ENCODE measurements around the gene RAVER2.

Gene RAVER2

GRCh38 chr1:64839732-64840405 lies 95.0 kb downstream of the RAVER2 start:
- TF ChIP-seq POLR2A (IDR thresholded peaks at IDR 0.05; ENCODE audit: low read depth, low read length), result no peak
- no peak for FAIRE-seq

DNA sequence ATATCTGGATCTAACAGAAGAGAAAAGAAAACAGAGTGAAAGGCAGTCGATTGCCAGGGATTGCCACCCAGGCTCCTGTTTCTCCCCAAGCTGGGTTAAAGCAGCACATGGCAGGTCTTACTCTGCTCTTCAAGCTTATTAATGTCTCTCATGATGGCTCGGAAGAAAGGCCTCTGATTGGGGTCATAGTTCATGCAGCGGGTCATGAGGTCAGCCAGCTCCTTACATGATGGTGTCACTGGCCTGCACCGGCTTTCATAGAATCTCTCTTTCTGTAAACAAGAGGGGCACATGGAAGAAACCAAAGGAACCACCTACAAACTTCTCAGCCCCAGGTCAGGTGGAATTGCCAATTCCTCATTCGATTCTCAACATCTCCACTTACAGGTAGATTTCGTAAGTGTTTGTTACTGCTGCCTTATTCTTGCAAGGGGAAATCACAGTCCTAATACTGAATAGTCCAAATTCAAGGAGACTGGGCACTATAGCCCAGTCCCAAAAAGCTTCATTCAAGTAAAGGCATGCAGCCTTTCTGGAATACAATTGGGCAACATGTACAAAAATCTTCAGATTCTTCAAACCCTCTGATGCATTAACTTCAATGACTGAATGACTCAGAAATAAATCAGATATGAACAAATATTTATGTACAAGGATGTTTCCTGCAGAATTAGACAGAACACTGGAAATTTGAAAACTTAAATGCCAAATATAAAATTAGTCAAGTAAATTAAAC lies 96.6 kb downstream of the RAVER2 start:
- no peak for TF ChIP-seq POLR2A (IDR thresholded peaks at IDR 0.05; ENCODE audit: low read depth, low read length)
- DNase-seq (ENCODE audit: insufficient read length, low spot score) (no peak), FAIRE-seq (no peak)

More at GRCh38 chr1:64839732-64840405, 95.0 kb downstream of the RAVER2 start:
- no peak for DNase-seq (ENCODE audit: insufficient read length, low spot score)

DNA sequence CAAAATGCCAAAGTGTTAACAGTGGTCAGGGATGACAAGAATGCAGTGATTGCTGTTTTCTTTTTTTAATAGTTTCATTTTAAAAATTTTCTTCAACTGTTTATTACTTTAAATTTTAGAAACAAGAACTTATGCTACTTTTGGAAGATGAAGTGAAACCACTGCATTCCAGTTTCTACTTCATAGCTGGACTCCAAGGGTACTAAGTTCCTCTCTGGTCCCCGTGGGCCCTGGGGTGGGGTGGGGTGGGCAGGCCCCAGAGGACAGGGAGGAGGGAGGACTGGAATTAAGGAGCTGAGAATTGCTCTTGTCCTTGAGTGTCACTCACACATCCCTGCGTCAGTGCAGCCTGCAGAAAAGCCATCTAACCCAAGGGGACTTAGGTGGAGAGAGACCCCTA lies 97.3 kb downstream of the RAVER2 start:
- no peak for TF ChIP-seq POLR2A (IDR thresholded peaks at IDR 0.05; ENCODE audit: low read depth, low read length)
- no peak for FAIRE-seq
- no peak for DNase-seq (ENCODE audit: insufficient read length, low spot score)

DNA sequence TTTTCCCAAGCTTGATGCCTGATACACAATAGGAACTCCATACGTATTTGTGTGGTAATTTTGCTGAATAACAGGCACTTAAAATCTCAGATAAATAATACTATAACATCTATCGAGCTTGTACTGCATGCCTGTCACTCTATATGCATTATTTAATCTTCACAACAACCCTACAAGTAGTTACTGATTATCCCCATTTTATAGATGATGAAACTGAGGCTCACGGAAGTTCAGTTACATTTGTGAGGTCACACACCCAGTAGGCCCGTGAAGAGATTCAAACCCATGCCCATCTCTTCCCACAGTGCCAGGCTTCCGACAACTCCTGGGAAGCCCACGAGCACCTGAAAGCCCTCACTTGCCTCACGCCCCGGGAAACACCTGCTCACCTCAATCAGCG lies 98.8 kb downstream of the RAVER2 start:
- FAIRE-seq (no peak), DNase-seq (ENCODE audit: insufficient read length, low spot score) (no peak)
- no peak for TF ChIP-seq POLR2A (IDR thresholded peaks at IDR 0.05; ENCODE audit: low read depth, low read length)

DNA sequence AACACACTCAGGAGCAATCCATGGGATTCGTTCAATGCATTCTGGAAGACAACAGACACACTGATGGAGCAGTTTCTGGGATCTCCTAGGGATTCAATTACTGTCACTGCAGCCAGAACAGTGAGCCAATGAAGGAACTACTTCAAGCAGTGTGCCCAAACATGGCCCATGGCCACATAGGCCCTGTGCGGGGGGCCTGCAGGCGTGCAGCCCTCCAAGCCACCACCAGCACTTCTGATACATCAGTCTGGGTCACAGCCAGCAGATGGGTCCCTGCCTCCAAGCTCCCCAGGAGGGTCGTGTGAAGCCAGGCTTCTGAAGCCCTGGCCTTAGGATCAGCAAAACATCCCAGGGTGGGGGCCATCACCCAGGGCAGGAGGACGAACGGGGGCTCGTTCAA lies 99.3 kb downstream of the RAVER2 start:
- FAIRE-seq (no peak), DNase-seq (ENCODE audit: insufficient read length, low spot score) (no peak)
- no peak for TF ChIP-seq POLR2A (IDR thresholded peaks at IDR 0.05; ENCODE audit: low read depth, low read length)

- FAIRE-seq, result no peak
- DNase-seq (ENCODE audit: insufficient read length, low spot score), result no peak
- no peak for TF ChIP-seq POLR2A (IDR thresholded peaks at IDR 0.05; ENCODE audit: low read depth, low read length)
Measured at GRCh38 chr1:64844609-64845008, 99.7 kb downstream of the RAVER2 start.

- FAIRE-seq (no peak), DNase-seq (ENCODE audit: insufficient read length, low spot score) (no peak)
- TF ChIP-seq POLR2A (IDR thresholded peaks at IDR 0.05; ENCODE audit: low read depth, low read length), result no peak
Measured at GRCh38 chr1:64845831-64846425, 101.1 kb downstream of the RAVER2 start.

DNA sequence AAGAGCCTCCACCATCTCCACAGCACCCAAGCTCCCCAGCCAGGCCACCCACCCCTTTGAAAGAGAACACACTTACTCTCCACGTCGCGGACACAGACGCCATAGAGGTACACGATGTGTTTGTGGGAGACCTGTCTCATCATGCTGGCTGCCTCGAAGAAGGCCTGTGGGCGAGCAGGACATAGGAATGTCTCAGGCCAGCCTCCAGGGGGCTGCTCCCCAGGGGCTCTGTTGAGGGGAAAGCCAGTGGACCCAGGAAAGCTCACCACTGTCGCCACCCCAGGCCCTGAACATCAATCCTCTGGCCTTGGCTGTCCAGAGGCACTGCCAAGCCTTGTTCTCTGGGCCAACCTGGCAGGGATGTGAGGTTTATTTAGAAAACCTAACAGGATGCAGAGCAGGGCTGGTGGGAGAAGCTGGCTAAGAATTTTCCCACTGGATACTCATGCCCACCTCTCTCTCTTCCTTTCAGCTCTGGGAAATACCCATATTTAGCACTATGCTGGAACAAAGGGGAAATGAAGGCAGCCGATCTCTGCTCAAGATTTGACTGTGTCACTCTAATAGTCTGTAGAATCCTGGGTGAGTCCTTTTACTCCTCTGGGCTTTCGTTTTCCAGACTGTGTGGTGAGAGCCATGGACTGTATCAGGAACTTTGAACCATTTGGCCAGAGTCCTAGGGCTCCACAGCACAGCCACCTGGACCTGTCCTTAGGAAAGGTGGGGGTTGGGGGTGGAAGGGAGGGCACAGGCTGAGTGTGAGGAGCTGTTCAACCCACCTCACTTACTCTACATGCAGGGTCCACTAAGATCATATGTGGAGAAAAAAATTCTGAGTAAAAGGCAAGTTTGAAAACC lies 101.9 kb downstream of the RAVER2 start:
- FAIRE-seq (no peak), DNase-seq (ENCODE audit: insufficient read length, low spot score) (no peak)
- no peak for TF ChIP-seq POLR2A (IDR thresholded peaks at IDR 0.05; ENCODE audit: low read depth, low read length)

DNA sequence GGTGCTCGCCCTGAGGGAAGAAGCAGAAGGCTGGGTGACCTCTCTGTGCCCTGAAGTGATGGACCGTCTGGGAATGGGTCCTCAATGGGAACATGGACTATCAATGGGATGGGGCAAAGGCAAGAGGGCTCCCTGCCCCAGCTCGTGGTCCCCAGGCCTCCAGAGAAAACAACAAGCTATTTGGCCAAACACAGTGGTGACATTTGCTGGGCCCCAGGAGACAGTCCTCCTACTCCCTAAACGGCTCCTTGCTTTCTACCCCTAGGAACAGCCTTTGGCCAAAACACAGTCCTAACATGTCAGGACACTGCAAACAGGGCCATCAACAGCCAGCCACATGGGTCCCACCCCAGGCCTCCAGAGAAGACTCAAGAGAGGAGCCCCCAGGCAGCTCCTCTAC lies 102.8 kb downstream of the RAVER2 start:
- no peak for FAIRE-seq
- TF ChIP-seq POLR2A (IDR thresholded peaks at IDR 0.05; ENCODE audit: low read depth, low read length), result no peak

GRCh38 chr1:64848136-64848535 lies 103.3 kb downstream of the RAVER2 start:
- no peak for DNase-seq (ENCODE audit: insufficient read length, low spot score)
- no peak for FAIRE-seq
- TF ChIP-seq POLR2A (IDR thresholded peaks at IDR 0.05; ENCODE audit: low read depth, low read length), result no peak

More for the DNA sequence above, 102.8 kb downstream of the RAVER2 start:
- DNase-seq (ENCODE audit: insufficient read length, low spot score), result no peak

DNA sequence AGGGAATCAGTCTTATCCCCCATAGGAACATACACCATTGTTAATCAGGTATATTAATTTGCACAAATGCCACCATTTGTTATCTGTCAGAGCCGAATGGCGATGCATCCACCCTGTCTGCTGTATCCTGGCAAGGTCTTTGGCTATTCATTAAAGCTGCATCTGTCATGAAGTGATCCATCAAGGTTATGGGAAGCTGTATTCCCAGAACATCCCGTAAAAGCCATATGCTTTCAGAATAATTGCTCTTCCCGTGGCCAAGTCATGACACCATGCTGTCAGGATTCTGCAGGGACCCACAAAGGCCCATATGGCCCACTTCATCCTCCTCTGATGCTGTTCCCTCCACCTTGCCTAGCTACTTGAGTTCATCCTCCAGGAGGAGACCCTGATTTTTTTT lies 103.9 kb downstream of the RAVER2 start:
- no peak for TF ChIP-seq POLR2A (IDR thresholded peaks at IDR 0.05; ENCODE audit: low read depth, low read length)
- FAIRE-seq, result no peak
- DNase-seq (ENCODE audit: insufficient read length, low spot score), result no peak

DNA sequence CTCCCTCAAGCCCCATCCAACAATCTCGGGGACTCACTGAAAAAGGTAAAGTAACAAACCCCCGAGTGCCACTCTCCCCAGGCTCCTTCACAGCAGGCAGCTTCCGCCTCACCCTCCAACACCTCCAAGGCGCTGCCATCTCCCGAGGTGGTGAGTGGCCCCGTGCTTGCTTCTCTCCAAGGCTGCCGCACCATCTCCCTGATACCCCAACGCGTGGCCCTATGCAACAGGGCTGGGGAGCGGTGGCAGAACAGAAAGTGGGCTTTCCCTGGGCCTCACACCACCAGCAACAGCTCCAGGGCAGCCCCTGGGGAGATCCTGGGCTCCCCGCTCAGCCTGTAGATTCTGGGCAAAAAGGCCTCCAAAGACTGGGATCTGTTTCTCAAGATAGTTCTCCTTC lies 105.1 kb downstream of the RAVER2 start:
- no peak for DNase-seq (ENCODE audit: insufficient read length, low spot score)

GRCh38 chr1:64850846-64851245 lies 106.0 kb downstream of the RAVER2 start:
- FAIRE-seq (no peak), DNase-seq (ENCODE audit: insufficient read length, low spot score) (no peak)
- no peak for TF ChIP-seq POLR2A (IDR thresholded peaks at IDR 0.05; ENCODE audit: low read depth, low read length)

More for the DNA sequence above, 105.1 kb downstream of the RAVER2 start:
- TF ChIP-seq POLR2A (IDR thresholded peaks at IDR 0.05; ENCODE audit: low read depth, low read length), result no peak
- no peak for FAIRE-seq

DNA sequence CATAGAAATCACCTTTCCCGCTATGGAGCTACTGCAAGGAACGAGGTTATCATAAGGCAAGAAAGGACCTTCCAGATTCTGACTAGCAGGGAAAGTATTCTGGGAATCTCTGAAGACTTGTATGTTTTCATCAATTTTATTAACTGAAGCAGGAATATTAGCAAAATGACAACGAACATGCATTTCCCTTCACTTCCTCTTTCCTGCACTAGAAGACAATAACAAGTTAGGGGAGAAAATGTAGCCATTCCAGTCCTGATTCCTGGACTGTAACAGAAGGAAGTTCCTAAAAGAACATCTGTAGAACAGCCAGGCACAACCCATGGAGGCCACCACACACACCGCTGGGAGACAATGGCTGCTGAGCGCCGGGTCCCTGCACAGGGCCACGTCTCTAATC lies 106.8 kb downstream of the RAVER2 start:
- no peak for TF ChIP-seq POLR2A (IDR thresholded peaks at IDR 0.05; ENCODE audit: low read depth, low read length)
- DNase-seq (ENCODE audit: insufficient read length, low spot score) (no peak), FAIRE-seq (no peak)

Measured in H54 (cell line).